GM18858 (cell line): ENCODE data around the gene PDE6C.

Experiments
- ATAC-seq: cut with Tn5 transposase; IDR thresholded peaks from one replicate; pipeline ENCODE4 v1.9.1; 2021; ENCODE audit not compliant: unreplicated experiment

The PDE6C gene

GRCh38 chr10:93593749-93594148 is 18.6 kb upstream of the PDE6C start:
- no peak for ATAC-seq

GRCh38 chr10:93594518-93594917 is 17.8 kb upstream of the PDE6C start:
- ATAC-seq, result no peak

- ATAC-seq, result no peak
Observed at GRCh38 chr10:93595378-93596161, 16.8 kb upstream of the PDE6C start.

- ATAC-seq, result no peak
Observed at GRCh38 chr10:93596539-93596938, 15.8 kb upstream of the PDE6C start.

GRCh38 chr10:93597075-93597599 is 15.2 kb upstream of the PDE6C start:
- ATAC-seq, result no peak

GRCh38 chr10:93598157-93598556 is 14.2 kb upstream of the PDE6C start:
- no peak for ATAC-seq

- ATAC-seq, result no peak
Observed at GRCh38 chr10:93599335-93599734, 13.0 kb upstream of the PDE6C start.

- no peak for ATAC-seq
Observed at GRCh38 chr10:93599778-93600177, 12.6 kb upstream of the PDE6C start.

- ATAC-seq, result no peak
Observed at GRCh38 chr10:93600446-93601145, 11.7 kb upstream of the PDE6C start.

GRCh38 chr10:93601146-93601773 is 11.1 kb upstream of the PDE6C start, which contains the start of gene RBP4:
Gene RBP4 (minus strand): TSS chr10:93601235. CDS start chr10:93601028, 207 bp downstream.
- ATAC-seq, result no peak

- no peak for ATAC-seq
Observed at GRCh38 chr10:93601774-93602162, 10.6 kb upstream of the PDE6C start.

GRCh38 chr10:93603023-93603422 is 9.3 kb upstream of the PDE6C start:
- ATAC-seq, result no peak

- ATAC-seq, result no peak
Observed at GRCh38 chr10:93604146-93604545, 8.2 kb upstream of the PDE6C start.

- no peak for ATAC-seq
Observed at GRCh38 chr10:93608421-93608820, 3.9 kb upstream of the PDE6C start.

GRCh38 chr10:93613126-93613525 is 789 bp downstream of the PDE6C start:
- ATAC-seq, result no peak

- ATAC-seq, result no peak
Observed at GRCh38 chr10:93614101-93614825, 1.9 kb downstream of the PDE6C start.

- no peak for ATAC-seq
Observed at GRCh38 chr10:93615576-93616235, 3.4 kb downstream of the PDE6C start.

GRCh38 chr10:93620925-93621324 is 8.6 kb downstream of the PDE6C start:
- ATAC-seq, result no peak

GRCh38 chr10:93622942-93623341 is 10.6 kb downstream of the PDE6C start:
- ATAC-seq, result no peak

- ATAC-seq, result no peak
Observed at GRCh38 chr10:93628858-93629257, 16.5 kb downstream of the PDE6C start.
